HL-60 (cell line): Measurements from ENCODE around the gene CDYL2.

Experiments used
- DNase-seq, 2 experiments: peaks; one replicate each; pipeline ENCODE4 v3.0.0-alpha.2; 2010 to 2020; ENCODE audit warnings: low read depth in 1 of 2, low spot score in 1 of 2
- H3K27ac ChIP-seq: fragments of 250-450 bp; sonication (Bioruptor Pico); replicated peaks from 2 replicates; pipeline ENCODE4 v1.5.1; 2020; ENCODE audit warnings: mild to moderate bottlenecking, moderate library complexity
- H3K27me3 ChIP-seq: fragments of 250-450 bp; sonication (Bioruptor Pico); 2 replicates; pipeline ENCODE4 v1.5.1; 2021; ENCODE audit warnings: mild to moderate bottlenecking, moderate library complexity; ENCODE audit not compliant: insufficient read depth, poor library complexity, severe bottlenecking
- H3K4me3 ChIP-seq: replicated peaks from 2 replicates; pipeline ENCODE4 v1.5.1; 2011; ENCODE audit warnings: mild to moderate bottlenecking, control low read depth, low read length; ENCODE audit not compliant: insufficient read depth
- CTCF ChIP-seq: IDR thresholded peaks from one replicate; pipeline ENCODE4 v1.5.1; 2011; ENCODE audit warnings: low read length, control low read depth, inconsistent platforms; ENCODE audit not compliant: insufficient read depth
- GABPA ChIP-seq: IDR thresholded peaks from 2 replicates; pipeline ENCODE4 v1.6.1; 2012; ENCODE audit warnings: low read depth
- POLR2AphosphoS5 ChIP-seq: IDR thresholded peaks from 2 replicates; pipeline ENCODE4 v1.6.1; 2012; ENCODE audit warnings: low read depth
- REST ChIP-seq: IDR thresholded peaks from 2 replicates; pipeline ENCODE4 v1.6.1; 2012; ENCODE audit warnings: low read depth; ENCODE audit not compliant: insufficient replicate concordance
- SPI1 ChIP-seq: IDR thresholded peaks from 2 replicates; pipeline ENCODE4 v1.6.1; 2012; ENCODE audit warnings: low read depth, mild to moderate bottlenecking, borderline replicate concordance

Gene CDYL2

GRCh38 chr16:80623376-80623775, 181.0 kb downstream of the CDYL2 start:
- H3K27ac ChIP-seq, result no peak overlapping the region
- no peaks in the 10 kb centered on the region for H3K27me3 ChIP-seq
- H3K4me3 ChIP-seq, result no peak overlapping the region
- TF ChIP-seq REST (no peak), POLR2AphosphoS5 (no peak), CTCF (no peak), GABPA (no peak), SPI1 (no peak)
- DNase-seq, result no peak

- no peaks in the 10 kb centered on the region for H3K27me3 ChIP-seq
- H3K27ac ChIP-seq, result no peak overlapping the region
- no peak for DNase-seq
- no peak overlapping the region for H3K4me3 ChIP-seq
- TF ChIP-seq POLR2AphosphoS5 (no peak), REST (no peak), SPI1 (no peak), CTCF (no peak), GABPA (no peak)
These were observed 182.4 kb downstream of the CDYL2 start for GRCh38 chr16:80622007-80622406.

GRCh38 chr16:80620736-80621605, 183.4 kb downstream of the CDYL2 start:
- H3K4me3 ChIP-seq, result no peak overlapping the region
- H3K27me3 ChIP-seq, result no peaks in the 10 kb centered on the region
- no peak overlapping the region for H3K27ac ChIP-seq
- DNase-seq, result no peak
- TF ChIP-seq SPI1 (no peak), REST (no peak), CTCF (no peak), GABPA (no peak)
